Neuronal stem cell (in vitro differentiated cells): Measurements from ENCODE around the gene C1orf35.

Experiments
- DNase-seq: peaks from one replicate; pipeline ENCODE4 v3.0.0-alpha.2; 2013; ENCODE audit warnings: low spot score
- H2AFZ ChIP-seq: one replicate; pipeline ENCODE4 v1.6.1; 2013; ENCODE audit warnings: mild to moderate bottlenecking, low read length, inconsistent platforms
- H2AK5ac ChIP-seq: 2 replicates; pipeline ENCODE4 v1.6.1; 2013; ENCODE audit warnings: low read depth, mild to moderate bottlenecking, inconsistent platforms, low read length, moderate library complexity, mixed read lengths
- H2BK120ac ChIP-seq: 2 replicates; pipeline ENCODE4 v1.6.1; 2013; ENCODE audit warnings: low read depth, mild to moderate bottlenecking, inconsistent platforms, low read length, moderate library complexity, mixed read lengths
- H2BK12ac ChIP-seq: one replicate; pipeline ENCODE4 v1.6.1; 2013; ENCODE audit warnings: low read length, inconsistent platforms
- H2BK15ac ChIP-seq: 2 replicates; pipeline ENCODE4 v1.6.1; 2013; ENCODE audit warnings: mild to moderate bottlenecking, low read length, inconsistent platforms, mixed read lengths
- H2BK5ac ChIP-seq: one replicate; pipeline ENCODE4 v1.6.1; 2013; ENCODE audit warnings: inconsistent platforms, mild to moderate bottlenecking, low read length, moderate library complexity
- H3K14ac ChIP-seq: one replicate; pipeline ENCODE4 v1.6.1; 2013; ENCODE audit warnings: low read length, inconsistent platforms
- H3K18ac ChIP-seq: 2 replicates; pipeline ENCODE4 v1.6.1; 2013; ENCODE audit warnings: low read length, inconsistent platforms
- H3K23ac ChIP-seq: 2 replicates; pipeline ENCODE4 v1.6.1; 2013; ENCODE audit warnings: low read depth, mild to moderate bottlenecking, mixed read lengths, low read length, inconsistent platforms; ENCODE audit not compliant: poor library complexity
- H3K27ac ChIP-seq: replicated peaks from 3 replicates; pipeline ENCODE4 v1.5.1; 2013; ENCODE audit warnings: low read length, inconsistent platforms
- H3K27me3 ChIP-seq, 3 experiments: 2 replicates each; pipeline ENCODE4 v1.6.1; 2013; ENCODE audit warnings: low read length in 3 of 3, mild to moderate bottlenecking in 2 of 3, inconsistent platforms in 1 of 3, low read depth in 1 of 3, mixed read lengths in 1 of 3, moderate library complexity in 1 of 3; ENCODE audit not compliant: control insufficient read depth in 3 of 3, insufficient read depth in 3 of 3
- H3K36me3 ChIP-seq, 2 donors: replicated peaks in 1 of 2; 2 replicates each; pipeline ENCODE4 v1.6.1; 2013; ENCODE audit warnings: low read length in 2 of 2; ENCODE audit not compliant: control insufficient read depth in 2 of 2, insufficient read depth in 2 of 2
- H3K4ac ChIP-seq: 2 replicates; pipeline ENCODE4 v1.6.1; 2013; ENCODE audit warnings: inconsistent platforms, mild to moderate bottlenecking, low read length, moderate library complexity
- H3K4me1 ChIP-seq, 2 donors: 1 replicate in 1 of 2; 2 replicates in 1 of 2; pipeline ENCODE4 v1.6.1; 2013; ENCODE audit warnings: low read length in 2 of 2, low read depth in 1 of 2; ENCODE audit not compliant: control insufficient read depth in 2 of 2, insufficient read depth in 1 of 2
- H3K4me2 ChIP-seq: one replicate; pipeline ENCODE4 v1.6.1; 2013; ENCODE audit warnings: mild to moderate bottlenecking, low read length, inconsistent platforms; ENCODE audit not compliant: insufficient read depth, poor library complexity, severe bottlenecking
- H3K4me3 ChIP-seq, 2 donors: 2 replicates each; pipeline ENCODE4 v1.5.1; 2013; ENCODE audit warnings: low read length in 2 of 2, mild to moderate bottlenecking in 2 of 2, inconsistent platforms in 1 of 2, moderate library complexity in 1 of 2
- H3K79me1 ChIP-seq: one replicate; pipeline ENCODE4 v1.6.1; 2013; ENCODE audit warnings: low read depth, mild to moderate bottlenecking, inconsistent platforms, low read length, moderate library complexity
- H3K9ac ChIP-seq: one replicate; pipeline ENCODE4 v1.6.1; 2013; ENCODE audit warnings: mild to moderate bottlenecking, low read depth, low read length, inconsistent platforms; ENCODE audit not compliant: poor library complexity
- H3K9me3 ChIP-seq, 2 donors: replicated peaks in 1 of 2; 2 replicates each; pipeline versions ENCODE3 to v1.6.1; 2013; ENCODE audit warnings: low read length in 2 of 2, mild to moderate bottlenecking in 2 of 2, inconsistent platforms in 1 of 2, low read depth in 1 of 2, mixed read lengths in 1 of 2, moderate library complexity in 1 of 2; ENCODE audit not compliant: control insufficient read depth in 2 of 2, insufficient read depth in 1 of 2
- H4K8ac ChIP-seq: one replicate; pipeline ENCODE4 v1.6.1; 2013; ENCODE audit warnings: low read depth, mild to moderate bottlenecking, inconsistent platforms, low read length, moderate library complexity
- H4K91ac ChIP-seq: one replicate; pipeline ENCODE4 v1.6.1; 2013; ENCODE audit warnings: low read length, low read depth, mild to moderate bottlenecking, inconsistent platforms; ENCODE audit not compliant: poor library complexity
- WGBS, 2 donors: extraction: QIAGEN DNeasy Blood & Tissue Kit; methylation state at CpG; one replicate each; pipeline ENCODE4 v1.1.7; 2013; ENCODE audit warnings: missing lambda C conversion rate in 2 of 2, mixed read lengths in 1 of 2; ENCODE audit not compliant: insufficient read length in 2 of 2, insufficient replicate concordance in 1 of 2; ENCODE audit errors: extremely low coverage in 2 of 2; 5-methylcytosine and 5-hydroxymethylcytosine counted together

C1orf35 gene

GRCh38 chr1:228105270-228105995, 2.3 kb upstream of the C1orf35 start:
- no peak overlapping the region for H3K18ac ChIP-seq
- peaks cover 24 to 47% of the 10 kb centered on the region in 2 donors for H3K36me3 ChIP-seq
- H3K27me3 ChIP-seq = peaks cover 0 to 2% (median 0%) of the 10 kb centered on the region in 3 experiments
- no peak overlapping the region for H2BK5ac ChIP-seq
- no peak overlapping the region for H3K23ac ChIP-seq
- peaks cover 28% of the 10 kb centered on the region for H3K79me1 ChIP-seq
- no peak overlapping the region for H2AFZ ChIP-seq
- H3K4me2 ChIP-seq = no peak overlapping the region
- no peak overlapping the region for H3K27ac ChIP-seq
- no peak overlapping the region for H2BK12ac ChIP-seq
- H2AK5ac ChIP-seq = peak overlapping the region; percentile 33
- H4K8ac ChIP-seq = peak overlapping the region; percentile 31
- H3K4me3 ChIP-seq = no peak overlapping the region
- no peak overlapping the region for H2BK15ac ChIP-seq
- no peak overlapping the region for H3K4ac ChIP-seq
- H3K14ac ChIP-seq = no peak overlapping the region
- DNase-seq = no peak
- H2BK120ac ChIP-seq = no peak overlapping the region
- H3K9me3 ChIP-seq = no peaks in the 10 kb centered on the region
- H4K91ac ChIP-seq = no peak overlapping the region
- H3K4me1 ChIP-seq = peaks cover 8 to 13% of the 10 kb centered on the region in 2 donors
- H3K9ac ChIP-seq = peak overlapping the region; percentile 53
- WGBS, 2 donors = no CpG with 5 or more reads among the region's 9 CpGs

GRCh38 chr1:228104526-228105269, 1.6 kb upstream of the C1orf35 start:
- H2BK15ac ChIP-seq = no peak overlapping the region
- no peak overlapping the region for H3K23ac ChIP-seq
- H2BK5ac ChIP-seq = no peak overlapping the region
- H2AK5ac ChIP-seq = no peak overlapping the region
- no peak for DNase-seq
- H4K91ac ChIP-seq = no peak overlapping the region
- H3K79me1 ChIP-seq = peaks cover 29% of the 10 kb centered on the region
- peak overlapping the region in 1 of 2 donors; percentile 58 for H3K4me3 ChIP-seq
- H3K27me3 ChIP-seq = peaks cover 0 to 2% (median 0%) of the 10 kb centered on the region in 3 experiments
- H3K14ac ChIP-seq = no peak overlapping the region
- H3K36me3 ChIP-seq = peaks cover 28 to 54% of the 10 kb centered on the region in 2 donors
- H2BK120ac ChIP-seq = no peak overlapping the region
- H3K18ac ChIP-seq = no peak overlapping the region
- H3K9me3 ChIP-seq = no peaks in the 10 kb centered on the region
- H2BK12ac ChIP-seq = peak overlapping the region; percentile 4
- H4K8ac ChIP-seq = no peak overlapping the region
- peaks cover 6 to 13% of the 10 kb centered on the region in 2 donors for H3K4me1 ChIP-seq
- WGBS, 2 donors = no CpG with 5 or more reads among the region's 7 CpGs
- H3K9ac ChIP-seq = peak overlapping the region; percentile 53
- no peak overlapping the region for H2AFZ ChIP-seq
- H3K4me2 ChIP-seq = no peak overlapping the region
- H3K27ac ChIP-seq = no peak overlapping the region
- no peak overlapping the region for H3K4ac ChIP-seq

- peak overlapping the region; percentile 97 for H2AK5ac ChIP-seq
- no CpG with 5 or more reads among the region's 73 CpGs for WGBS, 2 donors
Measured at GRCh38 chr1:228101994-228102790, 933 bp downstream of the C1orf35 start.

More at GRCh38 chr1:228101994-228102790, 933 bp downstream of the C1orf35 start:
- peak overlapping the region; percentile 57 for H3K18ac ChIP-seq
- H3K79me1 ChIP-seq = peaks cover 27% of the 10 kb centered on the region
- H3K27ac ChIP-seq = no peak overlapping the region
- H4K91ac ChIP-seq = peak overlapping the region; percentile 30
- no peak overlapping the region for H2BK5ac ChIP-seq
- no peak overlapping the region for H3K4ac ChIP-seq
- no peak overlapping the region for H2BK15ac ChIP-seq
- H4K8ac ChIP-seq = no peak overlapping the region
- H3K14ac ChIP-seq = peak overlapping the region; percentile 71
- H2BK120ac ChIP-seq = no peak overlapping the region
- H3K4me1 ChIP-seq = peaks cover 0 to 5% of the 10 kb centered on the region in 2 donors
- H3K27me3 ChIP-seq = no peaks in the 10 kb centered on the region
- peak overlapping the region; percentile 89 to 99 for H3K4me3 ChIP-seq
- no peak for DNase-seq
- H2BK12ac ChIP-seq = no peak overlapping the region
- peaks cover 45 to 71% of the 10 kb centered on the region in 2 donors for H3K36me3 ChIP-seq
- H3K9ac ChIP-seq = peak overlapping the region; percentile 95
- H3K23ac ChIP-seq = peak overlapping the region; percentile 65
- H3K9me3 ChIP-seq = no peaks in the 10 kb centered on the region
- H3K4me2 ChIP-seq = peak overlapping the region; percentile 96
- H2AFZ ChIP-seq = peak overlapping the region; percentile 97
